Ishikawa (cell line): ENCODE data around the gene RECQL.

Source experiments
- CEBPB ChIP-seq: IDR thresholded peaks from 2 replicates; pipeline ENCODE4 v1.6.1; 2012
- CREB1 ChIP-seq: IDR thresholded peaks from 2 replicates; pipeline ENCODE4 v1.6.1; 2012; ENCODE audit warnings: low read depth
- EGR1 ChIP-seq: IDR thresholded peaks from 2 replicates; pipeline ENCODE4 v1.6.1; 2012
- EP300 ChIP-seq: IDR thresholded peaks from 2 replicates; pipeline ENCODE4 v1.6.1; 2012; ENCODE audit warnings: borderline replicate concordance
- FOXM1 ChIP-seq: IDR thresholded peaks from 2 replicates; pipeline ENCODE4 v1.6.1; 2012; ENCODE audit warnings: low read depth, borderline replicate concordance
- MAX ChIP-seq: IDR thresholded peaks from 2 replicates; pipeline ENCODE4 v1.6.1; 2012
- NFIC ChIP-seq: IDR thresholded peaks from 2 replicates; pipeline ENCODE4 v1.6.1; 2012
- RAD21 ChIP-seq: IDR thresholded peaks from 2 replicates; pipeline ENCODE4 v1.6.1; 2012; ENCODE audit warnings: low read depth
- TAF1 ChIP-seq: IDR thresholded peaks from 2 replicates; pipeline ENCODE4 v1.6.1; 2012; ENCODE audit warnings: low read depth, mild to moderate bottlenecking
- TCF12 ChIP-seq: IDR thresholded peaks from 2 replicates; pipeline ENCODE4 v1.6.1; 2012; ENCODE audit warnings: low read depth
- TEAD4 ChIP-seq: IDR thresholded peaks from 2 replicates; pipeline ENCODE4 v1.6.1; 2012
- YY1 ChIP-seq: IDR thresholded peaks from 2 replicates; pipeline ENCODE4 v1.6.1; 2012; ENCODE audit warnings: low read depth
- TF ChIP-seq, protein P1 (sequence below): IDR thresholded peaks from 2 replicates; pipeline ENCODE4 v1.6.1; 2012; ENCODE audit warnings: low read depth, mild to moderate bottlenecking
- TF ChIP-seq, protein P2 (sequence below): IDR thresholded peaks from 2 replicates; pipeline ENCODE4 v1.6.1; 2012

- TF ChIP-seq TEAD4 (no peak), TCF12 (peak; percentile 35), YY1 (peak; percentile 61; the same call in 1 of the 2 replicates), CEBPB (no peak), TAF1 (peak; percentile 92), NFIC (no peak), EP300 (no peak), MAX (peak; percentile 99), RAD21 (no peak; the same call in 1 of the 2 replicates), EGR1 (peak; percentile 80), CREB1 (peak; percentile 85), FOXM1 (no peak)
- TF ChIP-seq, protein P1, sequence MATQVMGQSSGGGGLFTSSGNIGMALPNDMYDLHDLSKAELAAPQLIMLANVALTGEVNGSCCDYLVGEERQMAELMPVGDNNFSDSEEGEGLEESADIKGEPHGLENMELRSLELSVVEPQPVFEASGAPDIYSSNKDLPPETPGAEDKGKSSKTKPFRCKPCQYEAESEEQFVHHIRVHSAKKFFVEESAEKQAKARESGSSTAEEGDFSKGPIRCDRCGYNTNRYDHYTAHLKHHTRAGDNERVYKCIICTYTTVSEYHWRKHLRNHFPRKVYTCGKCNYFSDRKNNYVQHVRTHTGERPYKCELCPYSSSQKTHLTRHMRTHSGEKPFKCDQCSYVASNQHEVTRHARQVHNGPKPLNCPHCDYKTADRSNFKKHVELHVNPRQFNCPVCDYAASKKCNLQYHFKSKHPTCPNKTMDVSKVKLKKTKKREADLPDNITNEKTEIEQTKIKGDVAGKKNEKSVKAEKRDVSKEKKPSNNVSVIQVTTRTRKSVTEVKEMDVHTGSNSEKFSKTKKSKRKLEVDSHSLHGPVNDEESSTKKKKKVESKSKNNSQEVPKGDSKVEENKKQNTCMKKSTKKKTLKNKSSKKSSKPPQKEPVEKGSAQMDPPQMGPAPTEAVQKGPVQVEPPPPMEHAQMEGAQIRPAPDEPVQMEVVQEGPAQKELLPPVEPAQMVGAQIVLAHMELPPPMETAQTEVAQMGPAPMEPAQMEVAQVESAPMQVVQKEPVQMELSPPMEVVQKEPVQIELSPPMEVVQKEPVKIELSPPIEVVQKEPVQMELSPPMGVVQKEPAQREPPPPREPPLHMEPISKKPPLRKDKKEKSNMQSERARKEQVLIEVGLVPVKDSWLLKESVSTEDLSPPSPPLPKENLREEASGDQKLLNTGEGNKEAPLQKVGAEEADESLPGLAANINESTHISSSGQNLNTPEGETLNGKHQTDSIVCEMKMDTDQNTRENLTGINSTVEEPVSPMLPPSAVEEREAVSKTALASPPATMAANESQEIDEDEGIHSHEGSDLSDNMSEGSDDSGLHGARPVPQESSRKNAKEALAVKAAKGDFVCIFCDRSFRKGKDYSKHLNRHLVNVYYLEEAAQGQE = no peak
- TF ChIP-seq, protein P2, sequence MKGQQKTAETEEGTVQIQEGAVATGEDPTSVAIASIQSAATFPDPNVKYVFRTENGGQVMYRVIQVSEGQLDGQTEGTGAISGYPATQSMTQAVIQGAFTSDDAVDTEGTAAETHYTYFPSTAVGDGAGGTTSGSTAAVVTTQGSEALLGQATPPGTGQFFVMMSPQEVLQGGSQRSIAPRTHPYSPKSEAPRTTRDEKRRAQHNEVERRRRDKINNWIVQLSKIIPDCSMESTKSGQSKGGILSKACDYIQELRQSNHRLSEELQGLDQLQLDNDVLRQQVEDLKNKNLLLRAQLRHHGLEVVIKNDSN = 0 out of 2 replicates have a peak, but pooled peaks have one; percentile 27
These were observed at the start of gene RECQL, which contains the start of gene GOLT1B for GRCh38 chr12:21501258-21502163.
